Esophagus squamous epithelium (tissue), 4 donors: ENCODE results near the gene SLC39A13.

ENCODE experiments used
- POLR2A ChIP-seq, 4 donors: fragments of 450-650 bp; IDR thresholded peaks; one replicate each; pipeline ENCODE4 v1.6.1; 2017; ENCODE audit warnings: antibody characterized with exemption in 4 of 4, mild to moderate bottlenecking in 4 of 4, moderate library complexity in 3 of 4
- TF ChIP-seq, protein P1 (sequence below), 6 experiments: fragments of 450-650 bp in 4 of 6; fragments of 200-600 bp in 2 of 6; sonication (generic) in 2 of 6; IDR thresholded peaks; one replicate each; pipeline ENCODE4 v1.5.1; 2016 to 2019; ENCODE audit warnings: antibody characterized with exemption in 6 of 6, mild to moderate bottlenecking in 4 of 6, moderate library complexity in 4 of 6

DNA sequence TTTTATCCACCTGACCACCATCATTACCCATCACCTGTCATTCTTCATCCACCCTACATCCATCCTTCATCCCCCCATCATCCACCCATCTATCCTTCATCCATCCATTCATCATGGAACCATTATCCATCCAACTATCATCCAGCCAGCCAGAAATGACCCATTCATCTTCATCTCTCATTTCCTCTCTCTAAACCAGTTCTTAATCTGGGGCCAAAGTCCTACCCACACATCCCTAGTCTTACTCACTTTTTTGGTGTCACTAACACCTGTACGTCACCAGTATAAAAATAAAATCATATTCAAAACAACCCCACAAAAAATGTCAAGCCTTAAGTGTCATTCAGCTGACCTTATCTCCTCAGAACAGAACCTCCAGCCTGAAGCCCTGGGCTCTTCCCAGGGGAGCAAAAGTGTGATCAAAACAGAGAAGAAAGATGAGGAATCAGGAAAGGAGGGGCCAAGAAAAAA lies 42.3 kb upstream of the SLC39A13 start:
- TF ChIP-seq, protein P1, sequence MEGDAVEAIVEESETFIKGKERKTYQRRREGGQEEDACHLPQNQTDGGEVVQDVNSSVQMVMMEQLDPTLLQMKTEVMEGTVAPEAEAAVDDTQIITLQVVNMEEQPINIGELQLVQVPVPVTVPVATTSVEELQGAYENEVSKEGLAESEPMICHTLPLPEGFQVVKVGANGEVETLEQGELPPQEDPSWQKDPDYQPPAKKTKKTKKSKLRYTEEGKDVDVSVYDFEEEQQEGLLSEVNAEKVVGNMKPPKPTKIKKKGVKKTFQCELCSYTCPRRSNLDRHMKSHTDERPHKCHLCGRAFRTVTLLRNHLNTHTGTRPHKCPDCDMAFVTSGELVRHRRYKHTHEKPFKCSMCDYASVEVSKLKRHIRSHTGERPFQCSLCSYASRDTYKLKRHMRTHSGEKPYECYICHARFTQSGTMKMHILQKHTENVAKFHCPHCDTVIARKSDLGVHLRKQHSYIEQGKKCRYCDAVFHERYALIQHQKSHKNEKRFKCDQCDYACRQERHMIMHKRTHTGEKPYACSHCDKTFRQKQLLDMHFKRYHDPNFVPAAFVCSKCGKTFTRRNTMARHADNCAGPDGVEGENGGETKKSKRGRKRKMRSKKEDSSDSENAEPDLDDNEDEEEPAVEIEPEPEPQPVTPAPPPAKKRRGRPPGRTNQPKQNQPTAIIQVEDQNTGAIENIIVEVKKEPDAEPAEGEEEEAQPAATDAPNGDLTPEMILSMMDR (IDR thresholded peaks at IDR 0.05), result no peak
- TF ChIP-seq POLR2A (IDR thresholded peaks at IDR 0.05), result no peak
